GM19328 (cell line): Measurements from ENCODE around the gene DBNDD1.
"Not testable (repeated sequence)": the region's sequence is repeated elsewhere in the genome, so short reads cannot be mapped to it uniquely, and the experiment has no call there.

Experiments used
- ATAC-seq: cut with Tn5 transposase; IDR thresholded peaks from one replicate; pipeline ENCODE4 v1.9.1; 2021; ENCODE audit warnings: mild to moderate bottlenecking, moderate library complexity; ENCODE audit not compliant: unreplicated experiment

DBNDD1 gene

GRCh38 chr16:90018652-90019542, at the start of gene DBNDD1:
Gene DBNDD1 (minus strand): TSS chr16:90019456. CDS start chr16:90019341, 115 bp downstream.
- no peak for ATAC-seq

- ATAC-seq = no peak
These were observed 42.2 kb upstream of the DBNDD1 start for GRCh38 chr16:90061437-90061836.

GRCh38 chr16:90057738-90058173, 38.5 kb upstream of the DBNDD1 start:
- no peak for ATAC-seq

GRCh38 chr16:90056521-90056920, 37.3 kb upstream of the DBNDD1 start:
- ATAC-seq = not testable (repeated sequence)

- no peak for ATAC-seq
These were observed 36.1 kb upstream of the DBNDD1 start for GRCh38 chr16:90055371-90055770.

- ATAC-seq = no peak
These were observed 35.3 kb upstream of the DBNDD1 start for GRCh38 chr16:90054554-90054953.

GRCh38 chr16:90053902-90054500, 34.7 kb upstream of the DBNDD1 start:
- no peak for ATAC-seq

- ATAC-seq = no peak
These were observed 31.7 kb upstream of the DBNDD1 start for GRCh38 chr16:90050969-90051368.

GRCh38 chr16:90048737-90049330, 29.6 kb upstream of the DBNDD1 start:
- no peak for ATAC-seq

- no peak for ATAC-seq
These were observed 29.1 kb upstream of the DBNDD1 start for GRCh38 chr16:90048347-90048722.

GRCh38 chr16:90047714-90048346, 28.6 kb upstream of the DBNDD1 start:
- no peak for ATAC-seq

GRCh38 chr16:90046971-90047713, 27.9 kb upstream of the DBNDD1 start:
- no peak for ATAC-seq

- no peak for ATAC-seq
These were observed 27.1 kb upstream of the DBNDD1 start for GRCh38 chr16:90046122-90046970.

GRCh38 chr16:90044111-90044551, 24.9 kb upstream of the DBNDD1 start:
- no peak for ATAC-seq

- ATAC-seq = no peak
These were observed 24.3 kb upstream of the DBNDD1 start for GRCh38 chr16:90043526-90043925.

GRCh38 chr16:90042946-90043514, 23.8 kb upstream of the DBNDD1 start:
- no peak for ATAC-seq

GRCh38 chr16:90041896-90042473, 22.7 kb upstream of the DBNDD1 start:
- ATAC-seq = no peak

- no peak for ATAC-seq
These were observed 21.1 kb upstream of the DBNDD1 start for GRCh38 chr16:90040152-90041023.
